HG02938 (cell line): Measurements from ENCODE around the gene TSPY3.
"Not testable (repeated sequence)": the region's sequence is repeated elsewhere in the genome, so short reads cannot be mapped to it uniquely, and the experiment has no call there.

ENCODE experiments used
- ATAC-seq: cut with Tn5 transposase; IDR thresholded peaks from one replicate; pipeline ENCODE4 v1.9.1; 2021; ENCODE audit warnings: mild to moderate bottlenecking, moderate library complexity; ENCODE audit not compliant: unreplicated experiment

TSPY3 gene

GRCh38 chrY:9398121-9398520 lies at the start of gene TSPY3:
Gene TSPY3 (plus strand): TSS chrY:9398421. CDS start chrY:9398467, 46 bp downstream.
- ATAC-seq: not testable (repeated sequence)

GRCh38 chrY:9357497-9357896 lies 40.7 kb upstream of the TSPY3 start, which contains the start of gene TSPY8:
Gene TSPY8 (plus strand): TSS chrY:9357797. CDS start chrY:9357843, 46 bp downstream.
- ATAC-seq: not testable (repeated sequence)

GRCh38 chrY:9396527-9396926 lies 1.7 kb upstream of the TSPY3 start:
- not testable (repeated sequence) for ATAC-seq
